GM12878 (cell line): Measurements from ENCODE around the gene TMX4. TPM values are rescaled to one million over a fixed set of nuclear protein-coding genes. Genes with fewer than 3 reads are reported as not detected.

ENCODE experiments used
- ATAC-seq: fragments of 200-7000 bp; cut with Tn5 transposase; 3 replicates; pipeline ENCODE4 v1.9.1; 2020; ENCODE audit warnings: mild to moderate bottlenecking, moderate library complexity
- BruUV-seq: library from RNA; stranded (reverse); fragments of 400-500 nt; replicated peaks from 2 replicates; lab custom pipeline; 2021; lab: Mats Ljungman, UMichigan
- CTCF ChIA-PET: fragments of 300-600 bp; sonication (Branson Sonifier 250); formaldehyde crosslinking; extraction: SDS; loops from one replicate; lab custom pipeline; 2021; ENCODE audit warnings: inconsistent platforms; lab: Yijun Ruan, JAX
- POLR2A ChIA-PET: fragments of 350-600 bp; formaldehyde crosslinking; extraction: SDS; loops from one replicate; lab custom pipeline; 2021; ENCODE audit warnings: inconsistent platforms; lab: Charles Lee
- RAD21 ChIA-PET: fragments of 300-600 bp; sonication (Branson Sonifier 250); formaldehyde crosslinking; loops from one replicate; lab custom pipeline; 2023; ENCODE audit warnings: antibody characterized with exemption; ENCODE audit not compliant: unreplicated experiment; lab: Charles Lee
- SMC1A ChIA-PET: fragments of 300-600 bp; sonication (Branson Sonifier 250); formaldehyde crosslinking; loops from one replicate; lab custom pipeline; 2023; ENCODE audit not compliant: unreplicated experiment, uncharacterized antibody; lab: Charles Lee
- DNase-seq: peaks from one replicate; pipeline ENCODE4 v3.0.0-alpha.2; 2011; ENCODE audit warnings: low read depth, low spot score
- FAIRE-seq: peaks from 3 replicates; lab custom pipeline; 2011; peaks lifted over from hg19 to GRCh38; lab: Jason Lieb, UNC
- H2AFZ ChIP-seq: 2 replicates; pipeline ENCODE4 v1.6.0; 2011; ENCODE audit warnings: low read depth, low read length, control low read depth; ENCODE audit not compliant: control insufficient read depth
- H3K27ac ChIP-seq: 2 replicates; pipeline ENCODE4 v1.5.1; 2011; ENCODE audit warnings: control low read depth; ENCODE audit not compliant: control insufficient read depth, insufficient read depth
- H3K27me3 ChIP-seq, 2 experiments: replicated peaks in 1 of 2; 2 replicates each; pipeline versions ENCODE4 v1.6.0 to v1.6.1; 2011; ENCODE audit warnings: low read length in 1 of 2; ENCODE audit not compliant: control insufficient read depth in 2 of 2, insufficient read depth in 2 of 2
- H3K36me3 ChIP-seq, 2 experiments: 2 replicates each; pipeline ENCODE4 v1.5.1; 2011; ENCODE audit warnings: low read length in 1 of 2; ENCODE audit not compliant: control insufficient read depth in 2 of 2, insufficient read depth in 2 of 2
- H3K4me1 ChIP-seq: 2 replicates; pipeline ENCODE4 v1.6.1; 2011; ENCODE audit warnings: mild to moderate bottlenecking, low read length, moderate library complexity, mixed read lengths; ENCODE audit not compliant: control insufficient read depth, insufficient read depth
- H3K4me2 ChIP-seq: 2 replicates; pipeline ENCODE4 v1.6.0; 2011; ENCODE audit warnings: control low read depth; ENCODE audit not compliant: control insufficient read depth, insufficient read depth
- H3K4me3 ChIP-seq: fragments of 200-600 bp; sonication (generic); 2 replicates; pipeline ENCODE4 v1.5.1; 2016
- H3K79me2 ChIP-seq: 2 replicates; pipeline ENCODE4 v1.6.0; 2011; ENCODE audit warnings: low read length; ENCODE audit not compliant: control insufficient read depth, insufficient read depth
- H3K9ac ChIP-seq: 2 replicates; pipeline ENCODE4 v1.8.0; 2011; ENCODE audit warnings: low read length, control low read depth, mixed read lengths; ENCODE audit not compliant: control insufficient read depth, insufficient read depth
- H3K9me3 ChIP-seq: replicated peaks from 3 replicates; pipeline ENCODE4 v1.5.1; 2011; ENCODE audit warnings: mild to moderate bottlenecking, low read length; ENCODE audit not compliant: control insufficient read depth, insufficient read depth
- H4K20me1 ChIP-seq: 2 replicates; pipeline ENCODE4 v1.6.0; 2011; ENCODE audit not compliant: control insufficient read depth, insufficient read depth
- ASH2L ChIP-seq: fragments of 300-600, 200-600 bp; sonication (generic); IDR thresholded peaks from 2 replicates; pipeline ENCODE4 v1.6.1; 2017; ENCODE audit warnings: low read depth, mild to moderate bottlenecking, borderline replicate concordance
- BCL3 ChIP-seq: IDR thresholded peaks from 2 replicates; pipeline ENCODE4 v1.6.1; 2011; ENCODE audit warnings: borderline replicate concordance, low read depth, mild to moderate bottlenecking, moderate library complexity, low read length; ENCODE audit not compliant: insufficient read depth, poor library complexity, severe bottlenecking
- BRCA1 ChIP-seq: IDR thresholded peaks from 2 replicates; pipeline ENCODE4 v1.6.1; 2011; ENCODE audit warnings: low read depth, low read length, improper control_type of control experiment
- FOXM1 ChIP-seq: IDR thresholded peaks from 2 replicates; pipeline ENCODE4 v1.6.1; 2012; ENCODE audit warnings: low read depth, mild to moderate bottlenecking, inconsistent platforms, low read length, moderate library complexity
- GATAD2B ChIP-seq: fragments of 450-650 bp; conservative IDR thresholded peaks from 2 replicates; pipeline ENCODE4 v1.6.1; 2017; ENCODE audit warnings: low read depth, mild to moderate bottlenecking, moderate library complexity
- NBN ChIP-seq: fragments of 450-650 bp; IDR thresholded peaks from 2 replicates; pipeline ENCODE4 v1.6.1; 2016
- NFYB ChIP-seq: IDR thresholded peaks from 2 replicates; pipeline ENCODE4 v1.6.1; 2011; ENCODE audit warnings: low read depth, mild to moderate bottlenecking, low read length, improper control_type of control experiment, moderate library complexity; ENCODE audit not compliant: insufficient read depth
- NR2C2 ChIP-seq: IDR thresholded peaks from 2 replicates; pipeline ENCODE4 v1.6.1; 2011; ENCODE audit warnings: borderline replicate concordance, low read depth; ENCODE audit not compliant: control insufficient read depth, insufficient read length
- PBX3 ChIP-seq: IDR thresholded peaks from 2 replicates; pipeline ENCODE4 v1.6.1; 2011; ENCODE audit warnings: mild to moderate bottlenecking, low read depth, low read length, moderate library complexity; ENCODE audit not compliant: insufficient replicate concordance
- RAD21 ChIP-seq: IDR thresholded peaks from 2 replicates; pipeline ENCODE4 v1.6.1; 2011; ENCODE audit warnings: mild to moderate bottlenecking, low read depth, low read length, moderate library complexity; ENCODE audit not compliant: insufficient read depth
- RB1 ChIP-seq: fragments of 450-650 bp; formaldehyde crosslinking; IDR thresholded peaks from 2 replicates; pipeline ENCODE4 v1.6.1; 2017; ENCODE audit warnings: mild to moderate bottlenecking, borderline replicate concordance
- SMAD1 ChIP-seq: fragments of 450-650 bp; IDR thresholded peaks from 2 replicates; pipeline ENCODE4 v1.6.1; 2018; ENCODE audit warnings: mild to moderate bottlenecking, low read depth; ENCODE audit not compliant: partially characterized antibody
- SP1 ChIP-seq: IDR thresholded peaks from one replicate; pipeline ENCODE4 v1.6.1; 2011; ENCODE audit warnings: low read depth, low read length
- SPI1 ChIP-seq: IDR thresholded peaks from 2 replicates; pipeline ENCODE4 v1.6.1; 2011; ENCODE audit warnings: low read depth, mild to moderate bottlenecking, low read length, moderate library complexity, borderline replicate concordance; ENCODE audit not compliant: insufficient read depth
- SUPT20H ChIP-seq: IDR thresholded peaks from 2 replicates; pipeline ENCODE4 v1.6.1; 2011; ENCODE audit warnings: low read depth, mild to moderate bottlenecking, low read length, moderate library complexity, borderline replicate concordance; ENCODE audit not compliant: control insufficient read depth
- TCF7 ChIP-seq: IDR thresholded peaks from 2 replicates; pipeline ENCODE4 v1.6.1; 2014; ENCODE audit warnings: antibody characterized with exemption, borderline replicate concordance
- ZBED1 ChIP-seq: IDR thresholded peaks from 2 replicates; pipeline ENCODE4 v1.6.1; 2016; ENCODE audit warnings: borderline replicate concordance
- ZNF24 ChIP-seq: fragments of 450-650 bp; IDR thresholded peaks from 2 replicates; pipeline ENCODE4 v1.6.1; 2017; ENCODE audit warnings: antibody characterized with exemption, mild to moderate bottlenecking
- WGBS: methylation state at CpG from one replicate; pipeline ENCODE4 v1.1.6; 2016; ENCODE audit warnings: low lambda C conversion rate; ENCODE audit not compliant: insufficient replicate concordance, insufficient coverage; ENCODE audit errors: missing lambda C conversion rate; 5-methylcytosine and 5-hydroxymethylcytosine counted together
- in situ Hi-C: fragments of 300-500 bp; cut with MboI; formaldehyde crosslinking; loops from 9 replicates; pipeline ENCODE4 v1.14.3; 2018; ENCODE audit warnings: mixed read lengths
- intact Hi-C: fragments of 100-400 bp; cut with micrococcal nuclease; formaldehyde crosslinking; loops from one replicate; pipeline ENCODE4 v1.14.2; 2022; ENCODE audit not compliant: unreplicated experiment
- polyA plus RNA-seq, 11 experiments: library from polyadenylated mRNA; depleted of rRNA in 4 of 11; unstranded in 6 of 11; stranded (reverse) in 5 of 11; fragments of >200 nt; fragmentation: Nextera tagmentation in 4 of 11; fragmentation: Illumina TruSeq in 1 of 11; extraction: Ambion mirVana in 4 of 11; extraction: Trizol in 1 of 11; gene quantifications; 1 replicate in 1 of 11; 2 replicates in 10 of 11; pipeline versions ENCODE4 v1.2.1 to v1.2.3, GENCODE V29; 2011 to 2016; ENCODE audit warnings: inconsistent platforms in 2 of 11, missing spikeins in 2 of 11, low read depth in 1 of 11
- total RNA-seq, 4 experiments: library from RNA; depleted of rRNA in 3 of 4; stranded (reverse); fragments of >200 nt in 3 of 4; fragmentation: Illumina TruSeq in 1 of 4; extraction: Trizol in 1 of 4; gene quantifications; 2 replicates each; pipeline versions ENCODE4 v1.2.1 to v1.2.3, GENCODE V29; 2013 to 2021
- TF ChIP-seq, protein P1 (sequence below): IDR thresholded peaks from 2 replicates; pipeline ENCODE4 v1.6.1; 2012; ENCODE audit warnings: low read depth, low read length, improper control_type of control experiment

The TMX4 gene
- total and polyA plus RNA-seq, 10 of the 15 experiments (the other 5 are each of a cell fraction or from before 2014, with no cell fraction given): 3.9 to 19.9 (median 11.1) TPM

DNA sequence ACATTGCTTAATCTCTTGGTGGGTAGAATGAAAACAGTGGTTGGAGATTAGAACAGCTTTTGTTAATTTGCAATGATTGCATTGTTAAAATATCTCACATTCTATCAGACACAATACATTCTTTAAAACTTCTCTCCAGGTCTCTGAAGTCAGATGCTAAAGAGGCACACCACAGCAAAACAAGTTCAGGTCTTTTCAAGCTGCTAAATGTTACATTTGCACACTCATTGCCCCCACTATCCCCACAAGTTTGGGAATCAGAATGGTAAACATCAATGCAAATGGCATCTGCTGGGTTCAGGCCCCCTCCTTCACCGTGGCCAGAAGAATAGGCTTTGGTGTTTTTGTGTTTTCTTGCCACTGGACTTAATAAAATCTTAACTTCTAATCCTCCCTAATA is 69.2 kb downstream of the TMX4 start:
- POLR2A ChIA-PET: no interaction called here
- in situ Hi-C loops: no loop called here
- TF ChIP-seq SPI1 (no peak), NBN (no peak), RB1 (no peak), RAD21 (no peak), SUPT20H (no peak), BCL3 (no peak), TCF7 (no peak), SP1 (no peak), GATAD2B (no peak), SMAD1 (no peak), NR2C2 (no peak), ASH2L (no peak), ZNF24 (no peak), NFYB (no peak), PBX3 (no peak), ZBED1 (no peak), BRCA1 (no peak), FOXM1 (no peak)
- TF ChIP-seq, protein P1, sequence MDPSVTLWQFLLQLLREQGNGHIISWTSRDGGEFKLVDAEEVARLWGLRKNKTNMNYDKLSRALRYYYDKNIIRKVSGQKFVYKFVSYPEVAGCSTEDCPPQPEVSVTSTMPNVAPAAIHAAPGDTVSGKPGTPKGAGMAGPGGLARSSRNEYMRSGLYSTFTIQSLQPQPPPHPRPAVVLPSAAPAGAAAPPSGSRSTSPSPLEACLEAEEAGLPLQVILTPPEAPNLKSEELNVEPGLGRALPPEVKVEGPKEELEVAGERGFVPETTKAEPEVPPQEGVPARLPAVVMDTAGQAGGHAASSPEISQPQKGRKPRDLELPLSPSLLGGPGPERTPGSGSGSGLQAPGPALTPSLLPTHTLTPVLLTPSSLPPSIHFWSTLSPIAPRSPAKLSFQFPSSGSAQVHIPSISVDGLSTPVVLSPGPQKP: no peak

More for the DNA sequence above, 69.2 kb downstream of the TMX4 start:
- ChIA-PET CTCF (interaction anchor here (1.8 kb wide), 1 partner anchor 14 kb away, joined by 7 read pairs; no protein-coding TSS in a partner anchor), RAD21 (no interaction called here), SMC1A (no interaction called here)
- no peaks in the 10 kb centered on the region for H3K36me3 ChIP-seq
- no peak overlapping the region for H3K27ac ChIP-seq
- H3K27me3 ChIP-seq: no peaks in the 10 kb centered on the region
- no peak overlapping the region for H2AFZ ChIP-seq
- intact Hi-C loops: no loop called here
- no peak overlapping the region for H3K4me3 ChIP-seq
- FAIRE-seq (no peak), ATAC-seq (no peak), DNase-seq (no peak)
- no peak overlapping the region for H3K9ac ChIP-seq
- no peaks in the 10 kb centered on the region for H3K9me3 ChIP-seq
- BruUV-seq: no TSS peak
- H3K79me2 ChIP-seq: no peaks in the 10 kb centered on the region
- WGBS: 0% methylated on average over 1 of the region's 1 CpG
- H3K4me1 ChIP-seq: no peaks in the 10 kb centered on the region
- no peaks in the 10 kb centered on the region for H4K20me1 ChIP-seq
- no peak overlapping the region for H3K4me2 ChIP-seq
